ENCODE results near the gene ADCY9. TPM values are rescaled to one million over a fixed set of nuclear protein-coding genes. Genes with fewer than 3 reads are reported as not detected.
A peak's percentile ranks its signal among the peaks of the same experiment; 100 is the strongest.

ADCY9 gene
- total RNA-seq, 1 experiment from 2014 or later: 9.8 TPM

- Histone ChIP-seq H3K4me2 (ENCODE audit: low read length) (peak overlapping the region; percentile 51), H2AFZ (ENCODE audit: low read depth, low read length, poor library complexity, severe bottlenecking) (no peak overlapping the region), H3K79me2 (ENCODE audit: insufficient read depth, low read length) (no peaks in the 10 kb centered on the region), H4K20me1 (ENCODE audit: insufficient read depth) (no peaks in the 10 kb centered on the region), H3K9me2 (ENCODE audit: insufficient read depth) (no peaks in the 10 kb centered on the region), H3K9me3 (ENCODE audit: control insufficient read depth in 1 of 2, insufficient read depth in 1 of 2, low read depth in 1 of 2, low read length in 2 of 2) (no peaks in the 10 kb centered on the region), H3K4me3 (replicated peaks in 1 of 2; ENCODE audit: low read depth in 1 of 2, low read length in 2 of 2) (no peak overlapping the region), H3K36me3 (ENCODE audit: control insufficient read depth in 1 of 2, insufficient read depth in 2 of 2, low read length in 2 of 2) (no peaks in the 10 kb centered on the region), H3K27ac (ENCODE audit: low read depth, low read length) (no peak overlapping the region), H3K27me3 (ENCODE audit: insufficient read depth, low read length) (no peaks in the 10 kb centered on the region), H3K9ac (ENCODE audit: low read length) (no peak overlapping the region), H3K4me1 (ENCODE audit: control insufficient read depth in 1 of 2, insufficient read depth in 2 of 2, low read length in 2 of 2) (peaks cover 14 to 15% of the 10 kb centered on the region in 2 experiments)
- DNase-seq (ENCODE audit: low read depth, low spot score): no peak
- no peak for ATAC-seq
- no TSS peak for BruUV-seq (replicated peaks)
- ChIA-PET CTCF (interaction anchor here (1.5 kb wide), 1 partner anchor 238 kb away, joined by 5 read pairs; no protein-coding TSS in a partner anchor), POLR2A (no interaction called here), RAD21 (ENCODE audit: low non-redundant PET in 1 of 2, low total read pairs in 2 of 2, uncharacterized antibody in 2 of 2, unreplicated experiment in 2 of 2) (no interaction called here)
- no peak for TF ChIP-seq REST (IDR thresholded peaks at IDR 0.05; ENCODE audit: low read depth)
- TF ChIP-seq CTCF (IDR thresholded peaks at IDR 0.05 in 2 of 3, conservative IDR thresholded peaks at IDR 0.05 in 1 of 3; ENCODE audit: borderline replicate concordance in 1 of 3, insufficient read depth in 1 of 3, low read depth in 2 of 3, low read length in 2 of 3): no peak
- TF ChIP-seq TCF7L2 (IDR thresholded peaks at IDR 0.05; ENCODE audit: borderline replicate concordance, extremely low read depth, insufficient read depth, insufficient read length): no peak
- TF ChIP-seq RAD21 (IDR thresholded peaks at IDR 0.05; ENCODE audit: low read depth): no peak
- no peak for TF ChIP-seq CBX3 (IDR thresholded peaks at IDR 0.05; ENCODE audit: low read depth)
- no peak for TF ChIP-seq YY1 (IDR thresholded peaks at IDR 0.05; ENCODE audit: extremely low read depth, insufficient replicate concordance, low read depth, low read length)
- TF ChIP-seq ZBTB33 (IDR thresholded peaks at IDR 0.05; ENCODE audit: extremely low read depth, insufficient replicate concordance, low read length): no peak
- TF ChIP-seq EGR1 (IDR thresholded peaks at IDR 0.05; ENCODE audit: low read depth): no peak
- no peak for TF ChIP-seq EZH2 (IDR thresholded peaks at IDR 0.05)
- no peak for TF ChIP-seq SP1 (IDR thresholded peaks at IDR 0.05; ENCODE audit: low read depth)
- TF ChIP-seq POLR2AphosphoS5 (IDR thresholded peaks at IDR 0.05; ENCODE audit: low read depth, low read length): no peak
- intact Hi-C loops (cut with micrococcal nuclease): no loop called here
These were observed 100.3 kb downstream of the ADCY9 start for GRCh38 chr16:4016005-4016352.

All from HCT116 (cell line).